A673 (cell line): Measurements from ENCODE around the gene TEAD1.

Experiments used
- CTCF ChIP-seq: fragments of 300-800, 200-600 bp; sonication (generic); conservative IDR thresholded peaks from 2 replicates; pipeline ENCODE4 v1.5.1; 2017; ENCODE audit warnings: low read depth, mild to moderate bottlenecking, antibody characterized with exemption, low read length, moderate library complexity, mixed read lengths
- EZH2 ChIP-seq: fragments of 200-600 bp; sonication (generic); IDR thresholded peaks from 2 replicates; pipeline ENCODE4 v1.6.1; 2017; ENCODE audit warnings: borderline replicate concordance, low read depth, mild to moderate bottlenecking, mixed read lengths, antibody characterized with exemption, low read length; ENCODE audit not compliant: poor library complexity, severe bottlenecking

GRCh38 chr11:12744826-12745502 lies 70.7 kb downstream of the TEAD1 start:
- TF ChIP-seq CTCF (no peak), EZH2 (no peak)
